OCI-LY7 (cell line): ENCODE measurements around the gene SPP1. TPM values are rescaled to one million over a fixed set of nuclear protein-coding genes. Genes with fewer than 3 reads are reported as not detected.

Experiments
- BruUV-seq: library from RNA; stranded (reverse); fragments of 400-500 nt; replicated peaks from 2 replicates; lab custom pipeline; 2021; lab: Mats Ljungman, UMichigan
- CTCF ChIA-PET: fragments of 300-600 bp; sonication (Branson Sonifier 250); formaldehyde crosslinking; loops from one replicate; lab custom pipeline; 2022; ENCODE audit warnings: antibody characterized with exemption; ENCODE audit not compliant: unreplicated experiment; lab: Charles Lee
- POLR2A ChIA-PET: fragments of 300-600 bp; sonication (Branson Sonifier 250); formaldehyde crosslinking; loops from one replicate; lab custom pipeline; 2022; ENCODE audit warnings: antibody characterized with exemption; lab: Charles Lee
- DNase-seq: peaks from one replicate; pipeline ENCODE4 v3.0.0-alpha.2; 2015; ENCODE audit warnings: low spot score
- H2AFZ ChIP-seq: fragments of 200-600 bp; sonication (generic), shearing (Covaris generic); 2 replicates; pipeline ENCODE4 v1.6.1; 2014; ENCODE audit warnings: mild to moderate bottlenecking, antibody characterized with exemption, low read length, moderate library complexity
- H3K27ac ChIP-seq: fragments of 200-600 bp; sonication (generic); 2 replicates; pipeline ENCODE4 v1.5.1; 2014; ENCODE audit warnings: mixed run types, low read depth, mild to moderate bottlenecking, moderate library complexity, low read length, inconsistent platforms; ENCODE audit not compliant: poor library complexity, severe bottlenecking
- H3K36me3 ChIP-seq: fragments of 200-600 bp; sonication (generic); 2 replicates; pipeline ENCODE4 v1.6.1; 2014; ENCODE audit warnings: mild to moderate bottlenecking, antibody characterized with exemption, low read length, moderate library complexity, mixed read lengths; ENCODE audit not compliant: insufficient read depth
- H3K4me1 ChIP-seq: fragments of 200-600 bp; sonication (generic); 2 replicates; pipeline ENCODE4 v1.5.1; 2014; ENCODE audit warnings: mild to moderate bottlenecking, low read length; ENCODE audit not compliant: insufficient read depth, poor library complexity, severe bottlenecking
- H3K4me2 ChIP-seq: fragments of 200-600 bp; sonication (generic); 2 replicates; pipeline ENCODE4 v1.6.1; 2014; ENCODE audit warnings: mild to moderate bottlenecking, low read length
- H3K4me3 ChIP-seq: fragments of 200-600 bp; sonication (generic); 2 replicates; pipeline ENCODE4 v1.5.1; 2014; ENCODE audit warnings: mild to moderate bottlenecking, low read depth, low read length; ENCODE audit not compliant: poor library complexity, severe bottlenecking
- H3K79me2 ChIP-seq: fragments of 200-600 bp; sonication (generic); 2 replicates; pipeline ENCODE4 v1.6.1; 2016; ENCODE audit warnings: low read depth, mild to moderate bottlenecking, low read length, moderate library complexity, mixed read lengths; ENCODE audit not compliant: insufficient read depth
- H3K9me2 ChIP-seq: fragments of 200-600 bp; sonication (generic); 2 replicates; pipeline ENCODE4 v1.6.1; 2016; ENCODE audit warnings: mild to moderate bottlenecking, low read length, mixed read lengths; ENCODE audit not compliant: insufficient read depth
- H3K9me3 ChIP-seq: fragments of 200-600 bp; sonication (generic); 2 replicates; pipeline ENCODE4 v1.6.1; 2014; ENCODE audit warnings: mild to moderate bottlenecking, mixed run types, low read length, mixed read lengths
- H4K20me1 ChIP-seq: fragments of 200-600 bp; sonication (generic); 2 replicates; pipeline ENCODE4 v1.6.1; 2014; ENCODE audit warnings: mild to moderate bottlenecking, antibody characterized with exemption, low read length, moderate library complexity, mixed read lengths; ENCODE audit not compliant: insufficient read depth
- CTCF ChIP-seq: fragments of 200-600 bp; sonication (generic); conservative IDR thresholded peaks from 2 replicates; pipeline ENCODE4 v1.5.1; 2014; ENCODE audit warnings: mild to moderate bottlenecking, antibody characterized with exemption, low read length, moderate library complexity, mixed read lengths
- EZH2phosphoT487 ChIP-seq: fragments of 200-600 bp; sonication (generic); IDR thresholded peaks from 2 replicates; pipeline ENCODE4 v1.6.1; 2018; ENCODE audit warnings: low read depth, borderline replicate concordance, mild to moderate bottlenecking, mixed run types, antibody characterized with exemption, low read length, moderate library complexity, mixed read lengths
- intact Hi-C: fragments of 100-400 bp; cut with micrococcal nuclease; formaldehyde crosslinking; loops from one replicate; pipeline ENCODE4 v1.10.0; 2022; ENCODE audit not compliant: unreplicated experiment
- total RNA-seq, 2 experiments: library from RNA; depleted of rRNA in 1 of 2; stranded (reverse); fragments of >200 nt in 1 of 2; shearing (Covaris generic) in 1 of 2; gene quantifications; 2 replicates each; pipeline ENCODE4 v1.2.3, GENCODE V29; 2014 to 2022

Gene SPP1
- total RNA-seq, 2 experiments from 2014 or later = 1.4 TPM; not detected in 1

GRCh38 chr4:88028946-88029345 is 53.4 kb downstream of the SPP1 start:
- DNase-seq = no peak
- no peaks in the 10 kb centered on the region for H3K36me3 ChIP-seq
- intact Hi-C loops = no loop called here
- ChIA-PET POLR2A (no interaction called here), CTCF (no interaction called here)
- no peak overlapping the region for H3K4me2 ChIP-seq
- no peak overlapping the region for H2AFZ ChIP-seq
- H3K27ac ChIP-seq = no peak overlapping the region
- no peak overlapping the region for H3K4me3 ChIP-seq
- TF ChIP-seq EZH2phosphoT487 (no peak), CTCF (no peak)
- H3K9me3 ChIP-seq = no peaks in the 10 kb centered on the region
- no peaks in the 10 kb centered on the region for H3K79me2 ChIP-seq
- no peaks in the 10 kb centered on the region for H4K20me1 ChIP-seq
- no TSS peak for BruUV-seq
- no peaks in the 10 kb centered on the region for H3K9me2 ChIP-seq
- H3K4me1 ChIP-seq = no peaks in the 10 kb centered on the region

- Histone ChIP-seq H3K4me3 (no peak overlapping the region), H3K27ac (no peak overlapping the region), H3K4me2 (no peak overlapping the region), H3K9me2 (no peaks in the 10 kb centered on the region), H2AFZ (no peak overlapping the region), H3K79me2 (no peaks in the 10 kb centered on the region), H4K20me1 (no peaks in the 10 kb centered on the region), H3K9me3 (no peaks in the 10 kb centered on the region), H3K4me1 (no peaks in the 10 kb centered on the region), H3K36me3 (no peaks in the 10 kb centered on the region)
- BruUV-seq = no TSS peak
- intact Hi-C loops = no loop called here
- ChIA-PET POLR2A (no interaction called here), CTCF (no interaction called here)
- TF ChIP-seq EZH2phosphoT487 (no peak), CTCF (no peak)
- DNase-seq = no peak
Observed at GRCh38 chr4:88029556-88029955, 54.0 kb downstream of the SPP1 start.

GRCh38 chr4:88030565-88031310 is 55.2 kb downstream of the SPP1 start:
- POLR2A ChIA-PET = interaction anchor here (0.6 kb wide), 1 partner anchor 287 kb away, joined by 3 read pairs; no protein-coding TSS in a partner anchor
- TF ChIP-seq EZH2phosphoT487 (no peak), CTCF (no peak)
- Histone ChIP-seq H2AFZ (no peak overlapping the region), H3K4me2 (no peak overlapping the region), H3K9me2 (no peaks in the 10 kb centered on the region), H4K20me1 (no peaks in the 10 kb centered on the region), H3K79me2 (no peaks in the 10 kb centered on the region), H3K4me3 (no peak overlapping the region), H3K4me1 (no peaks in the 10 kb centered on the region), H3K36me3 (no peaks in the 10 kb centered on the region), H3K27ac (no peak overlapping the region), H3K9me3 (no peaks in the 10 kb centered on the region)
- intact Hi-C loops = no loop called here
- no TSS peak for BruUV-seq
- DNase-seq = no peak
- CTCF ChIA-PET = no interaction called here
